RWPE1 (cell line): ENCODE results near the gene COL4A1.

Source experiments
- CTCF ChIA-PET: fragments of 350-600 bp; sonication (Branson Sonifier 250); formaldehyde crosslinking; extraction: SDS; loops from one replicate; lab custom pipeline; 2021; lab: Yijun Ruan, JAX
- POLR2A ChIA-PET: fragments of 400-600 bp; formaldehyde crosslinking; extraction: SDS; loops from one replicate; lab custom pipeline; 2020; ENCODE audit warnings: antibody characterized with exemption; ENCODE audit not compliant: low non-redundant PET; lab: Yijun Ruan, JAX
- DNase-seq: peaks from one replicate; pipeline ENCODE4 v3.0.0; 2012; ENCODE audit warnings: low spot score
- H3K27ac ChIP-seq: fragments of 450-650 bp; 2 replicates; pipeline ENCODE4 v1.5.1; 2017
- TF ChIP-seq, protein P1 (sequence below): fragments of 450-650 bp; conservative IDR thresholded peaks from 2 replicates; pipeline ENCODE4 v1.5.1; 2017; ENCODE audit warnings: low read depth, mild to moderate bottlenecking

Gene COL4A1

DNA sequence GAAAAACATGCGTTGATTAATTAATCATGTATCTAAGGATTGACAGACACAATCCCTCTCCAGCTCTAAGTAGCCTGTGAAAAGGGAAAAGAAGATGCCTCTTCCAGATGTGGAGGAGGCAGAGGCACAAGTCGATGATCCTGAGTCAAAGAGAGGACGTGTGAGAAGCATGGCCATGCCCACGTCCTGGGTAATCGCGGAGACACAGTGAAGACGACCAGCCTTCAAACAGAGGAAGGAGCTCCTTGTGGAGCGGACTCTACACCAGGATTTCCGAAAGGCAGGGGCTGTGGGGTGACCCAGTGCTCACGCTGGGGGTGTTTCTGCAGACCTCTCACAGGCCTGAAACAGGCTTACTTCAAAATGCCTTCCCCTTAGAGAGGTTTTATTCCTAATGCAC, 70.5 kb downstream of the COL4A1 start:
- CTCF ChIA-PET, result no interaction called here
- H3K27ac ChIP-seq, result no peak overlapping the region
- DNase-seq, result no peak
- POLR2A ChIA-PET, result no interaction called here
- TF ChIP-seq, protein P1, sequence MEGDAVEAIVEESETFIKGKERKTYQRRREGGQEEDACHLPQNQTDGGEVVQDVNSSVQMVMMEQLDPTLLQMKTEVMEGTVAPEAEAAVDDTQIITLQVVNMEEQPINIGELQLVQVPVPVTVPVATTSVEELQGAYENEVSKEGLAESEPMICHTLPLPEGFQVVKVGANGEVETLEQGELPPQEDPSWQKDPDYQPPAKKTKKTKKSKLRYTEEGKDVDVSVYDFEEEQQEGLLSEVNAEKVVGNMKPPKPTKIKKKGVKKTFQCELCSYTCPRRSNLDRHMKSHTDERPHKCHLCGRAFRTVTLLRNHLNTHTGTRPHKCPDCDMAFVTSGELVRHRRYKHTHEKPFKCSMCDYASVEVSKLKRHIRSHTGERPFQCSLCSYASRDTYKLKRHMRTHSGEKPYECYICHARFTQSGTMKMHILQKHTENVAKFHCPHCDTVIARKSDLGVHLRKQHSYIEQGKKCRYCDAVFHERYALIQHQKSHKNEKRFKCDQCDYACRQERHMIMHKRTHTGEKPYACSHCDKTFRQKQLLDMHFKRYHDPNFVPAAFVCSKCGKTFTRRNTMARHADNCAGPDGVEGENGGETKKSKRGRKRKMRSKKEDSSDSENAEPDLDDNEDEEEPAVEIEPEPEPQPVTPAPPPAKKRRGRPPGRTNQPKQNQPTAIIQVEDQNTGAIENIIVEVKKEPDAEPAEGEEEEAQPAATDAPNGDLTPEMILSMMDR, result no peak

DNA sequence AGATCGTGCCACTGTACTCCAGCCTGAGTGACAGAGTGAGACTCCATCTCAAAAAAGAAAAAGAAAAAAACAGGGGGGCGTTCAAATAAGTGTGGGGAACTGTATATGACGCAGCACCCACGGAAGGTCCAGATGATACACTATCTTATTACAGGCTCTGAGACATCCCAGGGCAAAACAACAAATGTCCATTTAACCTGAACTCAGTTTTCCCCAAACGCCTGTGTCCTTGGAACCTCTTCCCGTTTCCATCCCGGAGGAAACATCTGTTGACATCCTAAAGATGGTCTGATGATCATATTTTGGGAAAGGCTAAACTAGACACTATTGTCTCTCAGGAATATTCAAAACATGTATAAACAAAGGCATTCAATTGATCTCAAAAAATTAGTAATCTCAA, 72.4 kb downstream of the COL4A1 start:
- TF ChIP-seq, protein P1, result no peak
- DNase-seq, result no peak
- H3K27ac ChIP-seq, result no peak overlapping the region
- ChIA-PET POLR2A (no interaction called here), CTCF (no interaction called here)

DNA sequence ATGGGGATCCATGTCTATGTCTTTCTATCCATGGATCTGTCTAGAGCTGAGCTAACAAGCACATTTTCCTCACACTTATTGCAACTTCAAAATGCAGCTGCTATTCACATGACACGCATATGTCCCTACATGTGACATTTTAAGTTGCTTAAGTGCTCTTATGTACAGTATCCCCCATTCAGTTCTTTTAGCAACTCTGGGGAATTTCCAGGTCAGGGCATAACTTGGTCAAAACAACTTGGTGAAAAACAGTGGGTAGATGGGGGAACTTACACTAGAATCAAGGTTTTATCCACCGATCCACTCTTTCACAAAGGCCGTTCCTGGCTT, 73.0 kb downstream of the COL4A1 start:
- no peak overlapping the region for H3K27ac ChIP-seq
- CTCF ChIA-PET, result no interaction called here
- no peak for DNase-seq
- POLR2A ChIA-PET, result no interaction called here
- TF ChIP-seq, protein P1, result no peak

DNA sequence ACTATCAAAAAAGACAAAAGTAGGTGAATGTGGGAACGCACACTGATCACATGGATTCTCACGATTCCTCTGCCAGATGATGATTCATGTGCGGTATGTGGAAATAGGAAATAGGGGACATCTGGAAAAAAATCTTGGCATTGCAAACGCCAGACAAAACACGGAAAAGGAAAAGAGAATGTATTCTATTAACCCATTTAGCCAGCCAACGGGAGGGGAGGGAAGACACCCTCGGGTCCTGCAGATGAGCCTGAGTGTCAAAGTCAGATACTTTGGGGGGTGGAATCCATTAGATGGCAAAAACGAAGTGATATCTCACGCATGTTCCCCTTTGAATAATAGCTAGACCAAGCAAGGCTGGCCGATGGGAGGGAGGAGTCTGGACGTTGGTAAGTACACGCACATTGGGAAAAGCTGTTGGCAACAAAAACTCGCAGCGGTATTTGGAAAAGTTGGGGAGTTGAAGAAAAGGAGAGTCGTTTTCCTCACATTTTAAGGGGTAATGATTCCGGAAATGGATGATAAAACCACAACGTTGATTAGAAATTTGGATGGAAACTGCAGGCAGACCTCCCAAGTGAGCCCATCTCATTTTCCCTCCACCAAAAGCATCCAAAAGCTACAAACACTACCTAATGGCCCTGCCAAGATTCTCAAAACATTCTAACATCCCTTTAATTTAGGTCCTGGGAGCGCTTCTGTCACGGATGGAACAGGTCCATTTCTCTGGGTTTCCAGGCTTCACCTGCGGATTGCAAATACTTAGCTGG, 73.6 kb downstream of the COL4A1 start:
- H3K27ac ChIP-seq, result no peak overlapping the region
- ChIA-PET CTCF (no interaction called here), POLR2A (no interaction called here)
- peak; percentile 30 for DNase-seq
- TF ChIP-seq, protein P1, result no peak

DNA sequence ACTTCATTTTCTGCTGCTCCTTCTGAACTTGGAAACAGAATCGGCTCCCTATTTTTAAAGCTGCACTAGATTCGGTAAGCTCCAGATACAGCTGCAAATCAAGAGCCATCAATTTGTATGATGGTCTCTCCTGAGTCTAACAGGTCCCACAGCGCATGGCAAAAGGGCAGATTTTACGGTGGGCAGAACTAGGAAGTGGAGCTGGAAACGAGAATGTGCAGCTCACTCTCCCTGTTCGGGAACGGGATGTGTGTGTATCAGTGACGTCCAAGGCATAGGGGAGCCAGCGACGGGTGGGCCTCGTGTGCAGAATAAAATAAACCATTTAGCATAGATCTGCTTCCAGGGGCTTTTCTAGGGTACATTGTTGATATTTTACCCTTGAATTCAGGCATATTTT, 74.2 kb downstream of the COL4A1 start:
- CTCF ChIA-PET, result no interaction called here
- TF ChIP-seq, protein P1, result no peak
- H3K27ac ChIP-seq, result 0 out of 2 replicates have a peak overlapping the region, but pooled peaks have one; percentile 16
- DNase-seq, result no peak
- POLR2A ChIA-PET, result no interaction called here

DNA sequence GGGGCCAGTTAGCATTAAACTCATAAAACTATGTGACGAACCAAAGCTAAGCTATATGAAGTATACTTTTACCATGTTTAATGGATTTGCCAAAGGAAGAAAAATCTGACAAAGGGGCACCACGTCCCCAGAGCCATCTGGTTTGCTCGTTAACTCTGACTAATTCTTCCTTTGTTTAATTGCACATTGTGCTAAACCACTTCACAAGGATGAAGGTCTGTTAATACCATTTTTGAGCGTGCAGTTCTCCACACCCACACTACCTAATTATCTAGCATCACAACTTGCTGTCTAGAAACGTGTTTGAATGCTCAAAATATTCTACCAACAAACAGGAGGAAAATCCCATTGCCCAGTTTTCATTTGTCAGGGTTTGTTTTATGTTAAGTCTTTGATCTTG, 74.8 kb downstream of the COL4A1 start:
- ChIA-PET CTCF (no interaction called here), POLR2A (no interaction called here)
- no peak overlapping the region for H3K27ac ChIP-seq
- DNase-seq, result no peak
- TF ChIP-seq, protein P1, result no peak
